ENCODE measurements around the gene CHAD. TPM values are rescaled to one million over a fixed set of nuclear protein-coding genes. Genes with fewer than 3 reads are reported as not detected.

The CHAD gene
- total and polyA plus RNA-seq, 2 of the 13 experiments (the other 11 are each of a cell fraction or from before 2014, with no cell fraction given) = 1.4 TPM; not detected in 1

- peak; percentile 91 for TF ChIP-seq ZBTB3 (CRISPR knock-in tag; IDR thresholded peaks at IDR 0.05; ENCODE audit: borderline replicate concordance, low read depth)
- no peak for TF ChIP-seq ELK4 (CRISPR knock-in tag; IDR thresholded peaks at IDR 0.05; ENCODE audit: borderline replicate concordance)
- TF ChIP-seq FIP1L1 (IDR thresholded peaks at IDR 0.05; ENCODE audit: borderline replicate concordance, insufficient read depth, low read depth, low read length) = no peak
- no peak for TF ChIP-seq MEF2D (CRISPR knock-in tag; IDR thresholded peaks at IDR 0.05)
- no peak for TF ChIP-seq HMGA1 (CRISPR knock-in tag; conservative IDR thresholded peaks at IDR 0.05)
- peak; percentile 76; the same call in 1 of the 2 replicates for TF ChIP-seq ZNF850 (CRISPR knock-in tag; conservative IDR thresholded peaks at IDR 0.05)
- TF ChIP-seq ZNF3 (CRISPR knock-in tag; IDR thresholded peaks at IDR 0.05) = no peak
- TF ChIP-seq CEBPZ (IDR thresholded peaks at IDR 0.05; ENCODE audit: low read length) = no peak
- TF ChIP-seq ZSCAN25 (CRISPR knock-in tag; IDR thresholded peaks at IDR 0.05) = peak; percentile 77; the same call in 1 of the 2 replicates
- TF ChIP-seq ZNF616 (CRISPR knock-in tag; IDR thresholded peaks at IDR 0.05; ENCODE audit: low read depth) = 0 out of 2 replicates have a peak, but pooled peaks have one; percentile 20
- TF ChIP-seq ZNF660 (CRISPR knock-in tag; IDR thresholded peaks at IDR 0.05; ENCODE audit: borderline replicate concordance, low read depth) = no peak
- TF ChIP-seq ZNF607 (CRISPR knock-in tag; IDR thresholded peaks at IDR 0.05; ENCODE audit: borderline replicate concordance) = peak; percentile 65; the same call in 1 of the 2 replicates
- TF ChIP-seq MED8 (CRISPR knock-in tag; IDR thresholded peaks at IDR 0.05; ENCODE audit: insufficient replicate concordance) = no peak
- TF ChIP-seq DNMT1 (CRISPR knock-in tag; IDR thresholded peaks at IDR 0.05) = peak; percentile 82; the same call in 1 of the 2 replicates
- TF ChIP-seq PITX1 (CRISPR knock-in tag; IDR thresholded peaks at IDR 0.05) = peak; percentile 9; the same call in 1 of the 2 replicates
- TF ChIP-seq ZNF670 (CRISPR knock-in tag; IDR thresholded peaks at IDR 0.05; ENCODE audit: borderline replicate concordance) = peak; percentile 63; the same call in 1 of the 2 replicates
- TF ChIP-seq HOXA9 (CRISPR knock-in tag; IDR thresholded peaks at IDR 0.05; ENCODE audit: borderline replicate concordance) = no peak; the same call in 1 of the 2 replicates
- peak; percentile 94 for TF ChIP-seq YEATS4 (CRISPR knock-in tag; IDR thresholded peaks at IDR 0.05; ENCODE audit: borderline replicate concordance)
- TF ChIP-seq ZNF496 (CRISPR knock-in tag; IDR thresholded peaks at IDR 0.05; ENCODE audit: insufficient replicate concordance) = no peak
- TF ChIP-seq CENPBD1 (CRISPR knock-in tag; IDR thresholded peaks at IDR 0.05; ENCODE audit: borderline replicate concordance, low read depth) = no peak
- no peak for TF ChIP-seq EHMT2 (IDR thresholded peaks at IDR 0.05; ENCODE audit: borderline replicate concordance, low read depth, low read length)
- no peak; the same call in 1 of the 2 replicates for TF ChIP-seq KAT2B (IDR thresholded peaks at IDR 0.05; ENCODE audit: borderline replicate concordance, low read depth, low read length)
- no peak for TF ChIP-seq RAD51 (IDR thresholded peaks at IDR 0.05; ENCODE audit: borderline replicate concordance)
- peak; percentile 93 for TF ChIP-seq ZNF329 (CRISPR knock-in tag; IDR thresholded peaks at IDR 0.05; ENCODE audit: low read depth)
Observed at GRCh38 chr17:50478391-50479381, 10.0 kb upstream of the CHAD start, which contains the start of gene RSAD1 (continued).
